Heart left ventricle (tissue), 16 donors: ENCODE data around the gene CREB3. TPM values are rescaled to one million over a fixed set of nuclear protein-coding genes. Genes with fewer than 3 reads are reported as not detected.
A peak's percentile ranks its signal among the peaks of the same experiment; 100 is the strongest.

ENCODE experiments used
- ATAC-seq, 4 donors: fragments of 200-7000 bp; cut with Tn5 transposase; one replicate each; pipeline ENCODE4 v1.9.1; 2020 to 2022; ENCODE audit warnings: moderate library complexity in 4 of 4, mild to moderate bottlenecking in 3 of 4, moderate number of reproducible peaks in 1 of 4
- DNase-seq, 5 donors: peaks; one replicate each; pipeline ENCODE4 v3.0.0-alpha.2; 2020
- H3K27ac ChIP-seq, 12 donors: fragments of 200-600 bp; sonication (generic) in 4 of 12; one replicate each; pipeline versions ENCODE4 v1.5.0 to v1.8.0; 2016 to 2022; ENCODE audit warnings: mild to moderate bottlenecking in 2 of 12
- H3K27me3 ChIP-seq, 9 donors: fragments of 200-600 bp; sonication (generic) in 2 of 9; one replicate each; pipeline versions ENCODE4 v1.5.1 to v1.8.0; 2016 to 2022; ENCODE audit warnings: mild to moderate bottlenecking in 3 of 9
- H3K36me3 ChIP-seq, 9 donors: fragments of 200-600 bp; sonication (generic) in 2 of 9; one replicate each; pipeline versions ENCODE4 v1.5.0 to v1.8.0; 2018 to 2022; ENCODE audit warnings: mild to moderate bottlenecking in 2 of 9
- H3K4me1 ChIP-seq, 12 donors: fragments of 200-600 bp; sonication (generic) in 4 of 12; one replicate each; pipeline versions ENCODE4 v1.5.0 to v1.8.0; 2016 to 2022; ENCODE audit warnings: mild to moderate bottlenecking in 3 of 12
- H3K4me3 ChIP-seq, 12 donors: fragments of 200-600 bp; sonication (generic) in 4 of 12; one replicate each; pipeline versions ENCODE4 v1.5.0 to v1.8.0; 2017 to 2022; ENCODE audit warnings: mild to moderate bottlenecking in 9 of 12, moderate library complexity in 4 of 12
- H3K9me3 ChIP-seq, 12 donors: fragments of 200-600 bp; sonication (generic) in 4 of 12; one replicate each; pipeline versions ENCODE4 v1.5.0 to v1.8.0; 2016 to 2022; ENCODE audit warnings: mild to moderate bottlenecking in 1 of 12
- CTCF ChIP-seq, 12 donors: fragments of 200-600 bp; sonication (generic) in 4 of 12; IDR thresholded peaks; one replicate each; pipeline versions ENCODE4 v1.5.0 to v1.8.0; 2018 to 2022; ENCODE audit warnings: antibody characterized with exemption in 12 of 12, mild to moderate bottlenecking in 5 of 12
- POLR2A ChIP-seq, 2 donors: fragments of 450-650 bp; IDR thresholded peaks; one replicate each; pipeline ENCODE4 v1.6.1; 2017; ENCODE audit warnings: antibody characterized with exemption in 2 of 2, mild to moderate bottlenecking in 2 of 2, moderate library complexity in 2 of 2
- WGBS, 4 donors: extraction: QIAGEN DNeasy Blood & Tissue Kit in 2 of 4; methylation state at CpG; one replicate each; pipeline versions ENCODE4 v1.1.5 to v1.1.7; 2013 to 2018; 5-methylcytosine and 5-hydroxymethylcytosine counted together
- intact Hi-C, 10 donors: fragments of 100-400 bp; cut with DNase I; formaldehyde crosslinking; loops; one replicate each; pipeline versions ENCODE4 v1.11.1 to v1.14.2; 2022
- polyA plus RNA-seq, 2 donors: library from polyadenylated mRNA; stranded (reverse); fragments of 200-250 nt; gene quantifications; one replicate each; pipeline ENCODE4 v1.2.3, GENCODE V29; 2013
- total RNA-seq, 9 donors: library from RNA; depleted of rRNA in 2 of 9; stranded (reverse); fragments of >200 nt in 2 of 9; fragmentation: NEBNext Ultra II Directional in 3 of 9; extraction: Animal tissue kit (Norgen Biotek cat#: 25700) in 3 of 9; gene quantifications; one replicate each; pipeline versions ENCODE4 v1.1.0 to v1.2.4, GENCODE V29; 2016 to 2023
- donor health status: ischemic (EF 13 %, LVEDD 7.1; RV severe dilation, severe dysfunction).
- donor health status: healthy with polysubstance abuse.
- donor health status: DM: no; HTN: yes; CAD: no.
- donor health status: DM: no; HTN: no; CAD: no.
- donor health status: ischemic (EF 25% LVEDD 6.9; RV normal size, moderate dysfunction).
- donor health status: ischemic (EF 25% LVEDD 5.7; RV mildly dilated, moderate dysfunction).
- donor health status: healthy.
- donor health status: DM: yes; HTN: yes; CAD: no.
- donor health status: ischemic (EF 35%, LVEDD 5.7; RV mildly dilated, moderate dysfunction).
- donor health status: nonischemic (EF 11% LVEDD 7.7; RV severe dilation, severe dysfunction).
- donor health status: DM: yes; HTN: yes; CAD: no.
- donor health status: PGD.
- donor health status: ischemic (EF 29% LVEDD 5.4; RV normal size, mild dysfunction).
- donor health status: nonischemic (EF 23%, LVEDD 6.1; RV moderate dilation, normal function).

CREB3 gene
- total and polyA plus RNA-seq, 11 donors, result 16.1 to 49.4 (median 26.7) TPM

- H3K4me3 ChIP-seq, result peak overlapping the region in 4 of 12 donors; percentile 28 to 91 (median 75)
- no peak for DNase-seq
- H3K36me3 ChIP-seq, result peaks cover 0 to 47% (median 38%) of the 10 kb centered on the region in 9 donors
- ATAC-seq, result no peak
- H3K27me3 ChIP-seq, result no peaks in the 10 kb centered on the region
- peak overlapping the region in 9 of 12 donors; percentile 36 to 98 (median 97) for H3K27ac ChIP-seq
- 68 to 80% (median 72%) methylated on average over 13 of the region's 13 CpGs for WGBS, 4 donors
- H3K9me3 ChIP-seq, result no peaks in the 10 kb centered on the region
- intact Hi-C loops, result loop anchor here in 3 of 10 donors (5.0 kb wide), 2 partner anchors 38 to 42 kb away; no protein-coding TSS in a partner anchor
- peaks cover 2 to 45% (median 22%) of the 10 kb centered on the region in 12 donors for H3K4me1 ChIP-seq
- no peak for TF ChIP-seq POLR2A (IDR thresholded peaks at IDR 0.05)
- TF ChIP-seq CTCF (IDR thresholded peaks at IDR 0.05), result no peak
Measured at GRCh38 chr9:35685506-35685905, 47.0 kb upstream of the CREB3 start.

GRCh38 chr9:35686222-35687203 is 46.0 kb upstream of the CREB3 start:
- intact Hi-C loops, result loop anchor here in 4 of 10 donors (2.0 to 5.0 kb wide), 4 partner anchors 20 to 41 kb away; no protein-coding TSS in a partner anchor
- H3K4me1 ChIP-seq, result peaks cover 2 to 51% (median 25%) of the 10 kb centered on the region in 12 donors
- H3K27me3 ChIP-seq, result no peaks in the 10 kb centered on the region
- peak overlapping the region; percentile 24 to 98 (median 97) for H3K27ac ChIP-seq
- H3K36me3 ChIP-seq, result peaks cover 0 to 46% (median 38%) of the 10 kb centered on the region in 9 donors
- ATAC-seq (peak; percentile 23 to 50 (median 44)), DNase-seq (peak in 3 of 5 donors; percentile 48 to 69 (median 49))
- no peaks in the 10 kb centered on the region for H3K9me3 ChIP-seq
- H3K4me3 ChIP-seq, result peak overlapping the region in 9 of 12 donors; percentile 61 to 93 (median 77)
- 41 to 49% (median 44%) methylated on average over 11 of the region's 11 CpGs for WGBS, 4 donors
- no peak for TF ChIP-seq POLR2A (IDR thresholded peaks at IDR 0.05)
- no peak for TF ChIP-seq CTCF (IDR thresholded peaks at IDR 0.05)

- no peaks in the 10 kb centered on the region for H3K9me3 ChIP-seq
- H3K27ac ChIP-seq, result peak overlapping the region; percentile 24 to 98 (median 97)
- peaks cover 2 to 54% (median 28%) of the 10 kb centered on the region in 12 donors for H3K4me1 ChIP-seq
- intact Hi-C loops, result loop anchor here in 4 of 10 donors (2.0 to 5.0 kb wide), 4 partner anchors 21 to 40 kb away; no protein-coding TSS in a partner anchor
- TF ChIP-seq CTCF (IDR thresholded peaks at IDR 0.05) (no peak), POLR2A (IDR thresholded peaks at IDR 0.05) (no peak)
- 39 to 49% (median 43%) methylated on average over 2 of the region's 2 CpGs for WGBS, 4 donors
- H3K4me3 ChIP-seq, result peak overlapping the region in 9 of 12 donors; percentile 61 to 93 (median 77)
- DNase-seq (no peak), ATAC-seq (no peak)
- no peaks in the 10 kb centered on the region for H3K27me3 ChIP-seq
- peaks cover 0 to 42% (median 35%) of the 10 kb centered on the region in 9 donors for H3K36me3 ChIP-seq
Measured at GRCh38 chr9:35687306-35687705, 45.2 kb upstream of the CREB3 start.
